ENCODE results near the gene ASIC5.

GRCh38 chr4:155889946-155890345 is 23.9 kb upstream of the ASIC5 start:
- no peak for TF ChIP-seq EP300 (IDR thresholded peaks at IDR 0.05; ENCODE audit: borderline replicate concordance)
- TF ChIP-seq TAF1 (IDR thresholded peaks at IDR 0.05; ENCODE audit: low read depth), result no peak
- TF ChIP-seq FOXM1 (IDR thresholded peaks at IDR 0.05; ENCODE audit: borderline replicate concordance, low read depth), result no peak
